MM.1S (cell line): ENCODE measurements around the gene STK32C.

Experiments
- DNase-seq: peaks from one replicate; pipeline ENCODE4 v3.0.0-alpha.2; 2015
- H2AFZ ChIP-seq: fragments of 300-600 bp; sonication (generic); 2 replicates; pipeline ENCODE4 v1.6.0; 2016; ENCODE audit warnings: antibody characterized with exemption, low read length
- H3F3A ChIP-seq: fragments of 300-600 bp; sonication (generic); 2 replicates; pipeline ENCODE4 v1.6.1; 2016; ENCODE audit warnings: mild to moderate bottlenecking, antibody characterized with exemption, low read length, moderate library complexity, mixed read lengths; ENCODE audit not compliant: insufficient read depth
- H3K27ac ChIP-seq: fragments of 300-600 bp; sonication (generic); 2 replicates; pipeline ENCODE4 v1.5.1; 2016; ENCODE audit warnings: mild to moderate bottlenecking, low read length
- H3K27me3 ChIP-seq: fragments of 300-600 bp; sonication (generic); replicated peaks from 2 replicates; pipeline ENCODE4 v1.6.0; 2016; ENCODE audit warnings: low read length; ENCODE audit not compliant: insufficient read depth
- H3K36me3 ChIP-seq: fragments of 300-600 bp; sonication (generic); replicated peaks from 2 replicates; pipeline ENCODE4 v1.6.1; 2016; ENCODE audit warnings: mild to moderate bottlenecking, low read length, mixed read lengths; ENCODE audit not compliant: insufficient read depth
- H3K4me1 ChIP-seq: fragments of 300-600 bp; sonication (generic); 2 replicates; pipeline ENCODE4 v1.6.1; 2016; ENCODE audit warnings: low read length, mixed read lengths
- H3K4me2 ChIP-seq: fragments of 300-600 bp; sonication (generic); 2 replicates; pipeline ENCODE4 v1.6.0; 2016; ENCODE audit warnings: low read depth, low read length
- H3K4me3 ChIP-seq: fragments of 300-600 bp; sonication (generic); 2 replicates; pipeline ENCODE4 v1.5.1; 2016; ENCODE audit warnings: low read length, mixed read lengths
- H3K79me2 ChIP-seq: fragments of 300-600 bp; sonication (generic); 2 replicates; pipeline ENCODE4 v1.6.1; 2016; ENCODE audit warnings: mixed run types, low read length, mixed read lengths
- H3K9ac ChIP-seq: fragments of 300-600 bp; sonication (generic); 2 replicates; pipeline ENCODE4 v1.6.1; 2016; ENCODE audit warnings: low read length, mixed read lengths
- H3K9me2 ChIP-seq: fragments of 300-600 bp; sonication (generic); replicated peaks from 2 replicates; pipeline ENCODE4 v1.6.1; 2016; ENCODE audit warnings: mild to moderate bottlenecking, low read length, mixed read lengths; ENCODE audit not compliant: insufficient read depth
- H3K9me3 ChIP-seq: fragments of 300-600 bp; sonication (generic); replicated peaks from 2 replicates; pipeline ENCODE4 v1.6.1; 2016; ENCODE audit warnings: mild to moderate bottlenecking, low read length, mixed read lengths; ENCODE audit not compliant: insufficient read depth
- H4K20me1 ChIP-seq: fragments of 300-600 bp; sonication (generic); 2 replicates; pipeline ENCODE4 v1.6.1; 2016; ENCODE audit warnings: mild to moderate bottlenecking, low read length, moderate library complexity, mixed read lengths; ENCODE audit not compliant: insufficient read depth
- EZH2 ChIP-seq: fragments of 300-600 bp; sonication (generic); optimal IDR thresholded peaks from 2 replicates; pipeline ENCODE3; 2017; ENCODE audit warnings: low read depth, mild to moderate bottlenecking, antibody characterized with exemption, low read length, mixed read lengths
- EZH2phosphoT487 ChIP-seq: fragments of 300-600 bp; sonication (generic); IDR thresholded peaks from 2 replicates; pipeline ENCODE4 v1.6.1; 2018; ENCODE audit warnings: antibody characterized with exemption, low read length
- TF ChIP-seq, protein P1 (sequence below): fragments of 300-600 bp; sonication (generic); IDR thresholded peaks from 2 replicates; pipeline ENCODE4 v1.5.1; 2016; ENCODE audit warnings: antibody characterized with exemption, low read length, mixed read lengths

STK32C gene

DNA sequence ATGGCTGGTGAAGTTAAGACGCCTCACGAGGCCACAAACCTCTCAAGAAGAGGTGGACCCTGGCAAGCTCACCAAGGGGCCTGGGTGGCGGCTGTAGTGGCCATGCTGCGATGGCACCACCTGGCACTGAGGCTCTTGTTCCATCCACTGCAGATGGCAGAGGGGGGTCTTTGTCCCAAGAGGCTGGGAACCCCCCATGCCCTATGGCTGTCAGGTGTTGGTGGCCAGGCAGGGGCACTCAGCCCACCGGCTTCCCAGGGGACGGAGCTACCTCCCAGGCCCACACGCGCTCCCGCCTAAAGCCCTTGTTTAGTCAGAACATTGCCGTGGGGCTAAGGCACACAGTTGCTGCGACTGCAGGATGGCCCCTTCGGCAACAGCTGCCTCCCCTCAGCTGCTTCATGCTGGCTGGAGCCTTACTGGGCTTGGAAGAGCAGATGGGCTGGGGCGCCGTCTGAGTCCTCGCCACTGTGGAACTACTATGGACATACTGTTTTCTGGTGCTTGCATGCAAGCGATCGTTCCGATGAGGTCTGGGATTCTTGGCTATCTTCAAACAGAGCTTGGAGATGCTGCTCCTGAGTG is 74.2 kb downstream of the STK32C start:
- Histone ChIP-seq H3K9me2 (no peaks in the 10 kb centered on the region), H3K9me3 (no peaks in the 10 kb centered on the region), H3K4me1 (no peaks in the 10 kb centered on the region), H4K20me1 (no peaks in the 10 kb centered on the region), H3K79me2 (no peaks in the 10 kb centered on the region), H3K4me2 (no peak overlapping the region), H3F3A (no peaks in the 10 kb centered on the region), H3K27ac (no peak overlapping the region), H3K4me3 (no peak overlapping the region), H3K9ac (no peak overlapping the region), H2AFZ (no peak overlapping the region), H3K36me3 (no peaks in the 10 kb centered on the region), H3K27me3 (no peaks in the 10 kb centered on the region)
- DNase-seq, result no peak
- TF ChIP-seq EZH2phosphoT487 (no peak), EZH2 (no peak)
- TF ChIP-seq, protein P1, sequence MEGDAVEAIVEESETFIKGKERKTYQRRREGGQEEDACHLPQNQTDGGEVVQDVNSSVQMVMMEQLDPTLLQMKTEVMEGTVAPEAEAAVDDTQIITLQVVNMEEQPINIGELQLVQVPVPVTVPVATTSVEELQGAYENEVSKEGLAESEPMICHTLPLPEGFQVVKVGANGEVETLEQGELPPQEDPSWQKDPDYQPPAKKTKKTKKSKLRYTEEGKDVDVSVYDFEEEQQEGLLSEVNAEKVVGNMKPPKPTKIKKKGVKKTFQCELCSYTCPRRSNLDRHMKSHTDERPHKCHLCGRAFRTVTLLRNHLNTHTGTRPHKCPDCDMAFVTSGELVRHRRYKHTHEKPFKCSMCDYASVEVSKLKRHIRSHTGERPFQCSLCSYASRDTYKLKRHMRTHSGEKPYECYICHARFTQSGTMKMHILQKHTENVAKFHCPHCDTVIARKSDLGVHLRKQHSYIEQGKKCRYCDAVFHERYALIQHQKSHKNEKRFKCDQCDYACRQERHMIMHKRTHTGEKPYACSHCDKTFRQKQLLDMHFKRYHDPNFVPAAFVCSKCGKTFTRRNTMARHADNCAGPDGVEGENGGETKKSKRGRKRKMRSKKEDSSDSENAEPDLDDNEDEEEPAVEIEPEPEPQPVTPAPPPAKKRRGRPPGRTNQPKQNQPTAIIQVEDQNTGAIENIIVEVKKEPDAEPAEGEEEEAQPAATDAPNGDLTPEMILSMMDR, result no peak

DNA sequence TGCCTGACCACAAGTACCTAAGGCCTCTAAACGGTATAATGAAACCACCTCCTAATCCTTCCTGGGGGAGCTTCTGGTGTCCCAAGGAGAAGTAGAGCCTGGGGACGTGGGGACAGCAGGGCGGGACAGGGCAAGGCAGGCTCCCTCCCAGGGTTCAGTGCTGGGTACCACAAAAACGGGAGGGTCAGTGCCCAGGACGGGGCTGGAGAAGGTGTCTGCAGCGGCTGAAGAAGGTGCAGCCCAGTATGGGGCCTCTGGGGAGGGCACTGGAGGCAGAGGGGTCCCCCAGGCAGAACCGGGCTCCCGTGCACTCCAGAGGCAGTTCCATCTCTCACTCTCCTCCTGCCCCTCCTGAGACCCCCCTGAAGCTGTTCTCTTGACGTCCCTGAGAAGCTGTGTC is 74.8 kb downstream of the STK32C start:
- Histone ChIP-seq H3K27ac (no peak overlapping the region), H4K20me1 (no peaks in the 10 kb centered on the region), H3K4me1 (no peaks in the 10 kb centered on the region), H3K9me2 (no peaks in the 10 kb centered on the region), H3K27me3 (no peaks in the 10 kb centered on the region), H3F3A (no peaks in the 10 kb centered on the region), H2AFZ (no peak overlapping the region), H3K36me3 (no peaks in the 10 kb centered on the region), H3K79me2 (no peaks in the 10 kb centered on the region), H3K9ac (no peak overlapping the region), H3K9me3 (no peaks in the 10 kb centered on the region), H3K4me3 (no peak overlapping the region), H3K4me2 (no peak overlapping the region)
- TF ChIP-seq EZH2 (no peak), EZH2phosphoT487 (no peak)
- TF ChIP-seq, protein P1, result no peak
- no peak for DNase-seq

DNA sequence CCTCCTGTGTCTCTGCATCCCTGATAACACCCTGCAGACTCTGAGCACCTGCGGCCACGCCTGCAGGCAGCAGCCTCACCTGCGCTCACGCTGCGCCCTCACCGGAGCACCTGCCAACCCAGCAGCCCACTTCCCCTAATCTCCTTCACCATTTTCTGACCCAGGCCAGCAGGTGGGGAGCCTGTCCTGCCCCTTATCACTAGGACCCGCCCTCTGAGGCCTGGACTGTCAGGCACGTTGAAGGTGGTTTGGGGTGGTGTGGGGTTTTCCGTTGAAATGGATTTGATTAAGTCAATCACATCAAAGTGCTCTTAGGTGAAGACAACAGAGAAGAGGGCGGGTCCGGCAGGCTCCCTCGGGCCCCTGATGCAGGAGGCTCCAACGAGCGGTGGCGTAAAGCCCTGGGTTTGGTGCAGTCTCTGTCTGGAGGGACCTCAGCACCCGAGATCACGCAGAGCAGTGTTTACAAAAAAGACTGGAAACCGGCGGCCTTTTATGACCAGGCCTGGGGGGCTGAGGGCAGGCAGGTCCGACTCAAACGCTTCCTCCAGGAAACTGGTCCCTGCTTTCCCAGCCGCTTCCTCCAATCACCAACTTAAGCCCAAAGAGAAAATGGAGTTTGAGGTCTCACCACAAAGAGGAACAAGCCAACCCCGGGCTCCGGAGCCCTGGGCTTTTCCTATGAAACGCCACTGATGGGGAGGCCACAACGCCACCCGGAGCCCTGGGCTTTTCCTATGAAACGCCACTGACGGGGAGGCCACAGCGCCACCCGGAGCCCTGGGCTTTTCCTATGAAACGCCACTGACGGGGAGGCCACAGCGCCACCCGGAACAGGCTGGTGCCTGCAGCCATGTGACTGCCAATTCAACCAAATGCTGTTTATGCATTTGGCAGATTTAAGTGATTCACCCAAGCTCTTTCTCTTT is 75.5 kb downstream of the STK32C start:
- H3K9me2 ChIP-seq, result no peaks in the 10 kb centered on the region
- H3K4me1 ChIP-seq, result no peaks in the 10 kb centered on the region
- no peaks in the 10 kb centered on the region for H3K27me3 ChIP-seq
- no peak overlapping the region for H3K4me3 ChIP-seq
- H3F3A ChIP-seq, result no peaks in the 10 kb centered on the region
- no peaks in the 10 kb centered on the region for H3K79me2 ChIP-seq
- H2AFZ ChIP-seq, result no peak overlapping the region
- no peaks in the 10 kb centered on the region for H3K9me3 ChIP-seq
- DNase-seq, result no peak
- no peaks in the 10 kb centered on the region for H3K36me3 ChIP-seq
- H3K27ac ChIP-seq, result no peak overlapping the region
- H3K4me2 ChIP-seq, result no peak overlapping the region
- H4K20me1 ChIP-seq, result no peaks in the 10 kb centered on the region
- H3K9ac ChIP-seq, result no peak overlapping the region
- TF ChIP-seq, protein P1, result no peak
- no peak for TF ChIP-seq EZH2
